Ishikawa (cell line): ENCODE results near the gene TEX13A.

ENCODE experiments used
- CEBPB ChIP-seq: IDR thresholded peaks from 2 replicates; pipeline ENCODE4 v1.6.1; 2012
- CREB1 ChIP-seq: IDR thresholded peaks from 2 replicates; pipeline ENCODE4 v1.6.1; 2012; ENCODE audit warnings: low read depth
- EGR1 ChIP-seq: IDR thresholded peaks from 2 replicates; pipeline ENCODE4 v1.6.1; 2012
- EP300 ChIP-seq: IDR thresholded peaks from 2 replicates; pipeline ENCODE4 v1.6.1; 2012; ENCODE audit warnings: borderline replicate concordance
- FOXM1 ChIP-seq: IDR thresholded peaks from 2 replicates; pipeline ENCODE4 v1.6.1; 2012; ENCODE audit warnings: low read depth, borderline replicate concordance
- NFIC ChIP-seq: IDR thresholded peaks from 2 replicates; pipeline ENCODE4 v1.6.1; 2012
- RAD21 ChIP-seq: IDR thresholded peaks from 2 replicates; pipeline ENCODE4 v1.6.1; 2012; ENCODE audit warnings: low read depth
- TAF1 ChIP-seq: IDR thresholded peaks from 2 replicates; pipeline ENCODE4 v1.6.1; 2012; ENCODE audit warnings: low read depth, mild to moderate bottlenecking
- TCF12 ChIP-seq: IDR thresholded peaks from 2 replicates; pipeline ENCODE4 v1.6.1; 2012; ENCODE audit warnings: low read depth
- TEAD4 ChIP-seq: IDR thresholded peaks from 2 replicates; pipeline ENCODE4 v1.6.1; 2012
- YY1 ChIP-seq: IDR thresholded peaks from 2 replicates; pipeline ENCODE4 v1.6.1; 2012; ENCODE audit warnings: low read depth
- ZBTB7A ChIP-seq: IDR thresholded peaks from 2 replicates; pipeline ENCODE4 v1.6.1; 2012; ENCODE audit warnings: low read depth
- TF ChIP-seq, protein P1 (sequence below): IDR thresholded peaks from 2 replicates; pipeline ENCODE4 v1.6.1; 2012
- TF ChIP-seq, protein P2 (sequence below): IDR thresholded peaks from 2 replicates; pipeline ENCODE4 v1.6.1; 2012; ENCODE audit warnings: low read depth, mild to moderate bottlenecking
- TF ChIP-seq, protein P3 (sequence below): IDR thresholded peaks from 2 replicates; pipeline ENCODE4 v1.6.1; 2012

The TEX13A gene

GRCh38 chrX:105191878-105192277 lies 28.6 kb downstream of the TEX13A start:
- TF ChIP-seq RAD21, result peak; percentile 40
- TF ChIP-seq, protein P1, sequence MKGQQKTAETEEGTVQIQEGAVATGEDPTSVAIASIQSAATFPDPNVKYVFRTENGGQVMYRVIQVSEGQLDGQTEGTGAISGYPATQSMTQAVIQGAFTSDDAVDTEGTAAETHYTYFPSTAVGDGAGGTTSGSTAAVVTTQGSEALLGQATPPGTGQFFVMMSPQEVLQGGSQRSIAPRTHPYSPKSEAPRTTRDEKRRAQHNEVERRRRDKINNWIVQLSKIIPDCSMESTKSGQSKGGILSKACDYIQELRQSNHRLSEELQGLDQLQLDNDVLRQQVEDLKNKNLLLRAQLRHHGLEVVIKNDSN, result no peak

DNA sequence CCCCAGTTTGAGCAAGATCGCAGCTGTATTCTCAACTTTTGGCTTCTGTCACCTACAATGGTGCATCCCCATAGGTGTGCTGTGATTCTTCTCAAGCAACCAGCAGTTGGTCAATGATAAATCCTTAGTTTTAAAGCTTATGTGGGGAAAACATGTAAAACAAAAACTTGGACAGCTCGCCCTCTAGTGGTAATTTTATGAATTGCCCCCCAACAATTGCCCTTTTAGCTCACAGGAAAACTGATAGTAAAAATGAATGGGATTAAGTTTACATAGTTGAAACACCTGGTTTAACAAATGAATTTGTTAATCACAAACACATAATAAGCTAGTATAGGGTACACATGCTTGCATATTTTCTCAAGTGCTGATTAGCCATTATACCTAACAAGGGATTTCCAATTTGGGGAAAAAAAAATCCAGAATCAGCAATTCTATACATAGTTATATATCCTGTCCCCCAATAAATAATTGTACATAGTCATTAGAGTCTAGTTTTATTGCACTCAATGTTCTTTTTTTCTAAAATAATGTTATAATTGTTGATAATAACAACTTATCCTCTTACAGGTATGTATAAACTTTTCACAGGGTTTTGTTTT lies 30.1 kb downstream of the TEX13A start:
- TF ChIP-seq CEBPB (no peak), RAD21 (peak; percentile 58)

DNA sequence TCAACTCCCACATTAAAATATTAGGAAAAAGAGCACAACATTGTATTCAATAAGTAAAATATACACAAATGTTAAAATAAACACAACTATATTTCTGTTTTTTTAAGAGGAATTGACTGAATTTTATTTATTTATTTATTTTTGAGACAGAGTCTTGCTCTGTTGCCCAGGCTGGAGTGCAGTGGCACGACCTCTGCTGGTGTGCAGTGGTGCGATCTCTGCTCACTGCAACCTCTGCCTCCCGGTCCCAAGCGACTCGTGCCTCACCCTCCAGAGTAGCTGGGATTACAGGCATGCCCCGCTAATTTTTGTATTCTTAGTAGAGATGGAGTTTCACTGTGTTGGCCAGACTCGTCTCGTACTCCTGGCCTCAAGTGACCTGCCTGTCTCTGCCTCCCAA lies 31.4 kb downstream of the TEX13A start:
- TF ChIP-seq CREB1, result no peak
- TF ChIP-seq TEAD4, result no peak
- TF ChIP-seq, protein P2, sequence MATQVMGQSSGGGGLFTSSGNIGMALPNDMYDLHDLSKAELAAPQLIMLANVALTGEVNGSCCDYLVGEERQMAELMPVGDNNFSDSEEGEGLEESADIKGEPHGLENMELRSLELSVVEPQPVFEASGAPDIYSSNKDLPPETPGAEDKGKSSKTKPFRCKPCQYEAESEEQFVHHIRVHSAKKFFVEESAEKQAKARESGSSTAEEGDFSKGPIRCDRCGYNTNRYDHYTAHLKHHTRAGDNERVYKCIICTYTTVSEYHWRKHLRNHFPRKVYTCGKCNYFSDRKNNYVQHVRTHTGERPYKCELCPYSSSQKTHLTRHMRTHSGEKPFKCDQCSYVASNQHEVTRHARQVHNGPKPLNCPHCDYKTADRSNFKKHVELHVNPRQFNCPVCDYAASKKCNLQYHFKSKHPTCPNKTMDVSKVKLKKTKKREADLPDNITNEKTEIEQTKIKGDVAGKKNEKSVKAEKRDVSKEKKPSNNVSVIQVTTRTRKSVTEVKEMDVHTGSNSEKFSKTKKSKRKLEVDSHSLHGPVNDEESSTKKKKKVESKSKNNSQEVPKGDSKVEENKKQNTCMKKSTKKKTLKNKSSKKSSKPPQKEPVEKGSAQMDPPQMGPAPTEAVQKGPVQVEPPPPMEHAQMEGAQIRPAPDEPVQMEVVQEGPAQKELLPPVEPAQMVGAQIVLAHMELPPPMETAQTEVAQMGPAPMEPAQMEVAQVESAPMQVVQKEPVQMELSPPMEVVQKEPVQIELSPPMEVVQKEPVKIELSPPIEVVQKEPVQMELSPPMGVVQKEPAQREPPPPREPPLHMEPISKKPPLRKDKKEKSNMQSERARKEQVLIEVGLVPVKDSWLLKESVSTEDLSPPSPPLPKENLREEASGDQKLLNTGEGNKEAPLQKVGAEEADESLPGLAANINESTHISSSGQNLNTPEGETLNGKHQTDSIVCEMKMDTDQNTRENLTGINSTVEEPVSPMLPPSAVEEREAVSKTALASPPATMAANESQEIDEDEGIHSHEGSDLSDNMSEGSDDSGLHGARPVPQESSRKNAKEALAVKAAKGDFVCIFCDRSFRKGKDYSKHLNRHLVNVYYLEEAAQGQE, result no peak
- no peak for TF ChIP-seq YY1
- TF ChIP-seq TAF1, result no peak
- no peak for TF ChIP-seq RAD21
- TF ChIP-seq, protein P1, result no peak

- TF ChIP-seq EP300 (no peak), YY1 (no peak), NFIC (no peak), ZBTB7A (no peak), TAF1 (no peak), RAD21 (no peak), TEAD4 (no peak), CEBPB (no peak), CREB1 (no peak), TCF12 (no peak), FOXM1 (no peak), EGR1 (no peak)
- TF ChIP-seq, protein P2, result no peak
- TF ChIP-seq, protein P3, sequence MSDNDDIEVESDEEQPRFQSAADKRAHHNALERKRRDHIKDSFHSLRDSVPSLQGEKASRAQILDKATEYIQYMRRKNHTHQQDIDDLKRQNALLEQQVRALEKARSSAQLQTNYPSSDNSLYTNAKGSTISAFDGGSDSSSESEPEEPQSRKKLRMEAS, result no peak
- TF ChIP-seq, protein P1, result no peak
Measured at GRCh38 chrX:105179644-105180043, 40.9 kb downstream of the TEX13A start.

DNA sequence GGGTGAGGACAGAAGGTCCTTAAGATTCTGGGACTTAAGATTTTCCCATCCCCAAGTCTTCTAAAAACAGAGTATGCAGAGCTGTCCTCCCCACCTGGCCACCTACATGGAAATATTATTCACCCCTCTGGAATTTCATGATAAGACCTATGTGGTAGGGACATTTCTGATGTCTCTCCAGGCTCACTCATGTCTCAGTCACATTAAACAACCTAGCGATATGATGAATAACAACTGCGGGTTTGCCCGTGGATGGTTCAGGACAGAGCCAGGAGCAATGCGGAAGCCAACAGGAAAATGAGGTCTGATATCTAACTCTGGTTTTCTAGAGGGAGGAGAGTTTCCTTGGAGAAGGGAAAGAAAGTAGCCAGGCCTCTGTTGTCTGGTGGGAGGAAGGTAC lies 47.4 kb downstream of the TEX13A start:
- TF ChIP-seq CREB1, result no peak
- TF ChIP-seq EGR1, result no peak
- TF ChIP-seq, protein P2, result no peak
- no peak for TF ChIP-seq YY1
- TF ChIP-seq EP300, result no peak
- TF ChIP-seq ZBTB7A, result no peak
- TF ChIP-seq, protein P3, result no peak
- TF ChIP-seq TCF12, result no peak
- TF ChIP-seq CEBPB, result no peak
- TF ChIP-seq, protein P1, result no peak
- no peak for TF ChIP-seq FOXM1
